GM12878 (cell line): ENCODE measurements around the gene SF3A1. TPM values are rescaled to one million over a fixed set of nuclear protein-coding genes. Genes with fewer than 3 reads are reported as not detected.
A peak's percentile ranks its signal among the peaks of the same experiment; 100 is the strongest.

Experiments used
- ATAC-seq: fragments of 200-7000 bp; cut with Tn5 transposase; 3 replicates; pipeline ENCODE4 v1.9.1; 2020; ENCODE audit warnings: mild to moderate bottlenecking, moderate library complexity
- BruUV-seq: library from RNA; stranded (reverse); fragments of 400-500 nt; replicated peaks from 2 replicates; lab custom pipeline; 2021; lab: Mats Ljungman, UMichigan
- CTCF ChIA-PET: fragments of 300-600 bp; sonication (Branson Sonifier 250); formaldehyde crosslinking; extraction: SDS; loops from one replicate; lab custom pipeline; 2021; ENCODE audit warnings: inconsistent platforms; lab: Yijun Ruan, JAX
- POLR2A ChIA-PET: fragments of 350-600 bp; formaldehyde crosslinking; extraction: SDS; loops from one replicate; lab custom pipeline; 2021; ENCODE audit warnings: inconsistent platforms; lab: Charles Lee
- RAD21 ChIA-PET: fragments of 300-600 bp; sonication (Branson Sonifier 250); formaldehyde crosslinking; loops from one replicate; lab custom pipeline; 2023; ENCODE audit warnings: antibody characterized with exemption; ENCODE audit not compliant: unreplicated experiment; lab: Charles Lee
- SMC1A ChIA-PET: fragments of 300-600 bp; sonication (Branson Sonifier 250); formaldehyde crosslinking; loops from one replicate; lab custom pipeline; 2023; ENCODE audit not compliant: unreplicated experiment, uncharacterized antibody; lab: Charles Lee
- DNase-seq: peaks from one replicate; pipeline ENCODE4 v3.0.0-alpha.2; 2011; ENCODE audit warnings: low read depth, low spot score
- FAIRE-seq: peaks from 3 replicates; lab custom pipeline; 2011; peaks lifted over from hg19 to GRCh38; lab: Jason Lieb, UNC
- H2AFZ ChIP-seq: 2 replicates; pipeline ENCODE4 v1.6.0; 2011; ENCODE audit warnings: low read depth, low read length, control low read depth; ENCODE audit not compliant: control insufficient read depth
- H3K27ac ChIP-seq: 2 replicates; pipeline ENCODE4 v1.5.1; 2011; ENCODE audit warnings: control low read depth; ENCODE audit not compliant: control insufficient read depth, insufficient read depth
- H3K27me3 ChIP-seq, 2 experiments: replicated peaks in 1 of 2; 2 replicates each; pipeline versions ENCODE4 v1.6.0 to v1.6.1; 2011; ENCODE audit warnings: low read length in 1 of 2; ENCODE audit not compliant: control insufficient read depth in 2 of 2, insufficient read depth in 2 of 2
- H3K36me3 ChIP-seq, 2 experiments: 2 replicates each; pipeline ENCODE4 v1.5.1; 2011; ENCODE audit warnings: low read length in 1 of 2; ENCODE audit not compliant: control insufficient read depth in 2 of 2, insufficient read depth in 2 of 2
- H3K4me1 ChIP-seq: 2 replicates; pipeline ENCODE4 v1.6.1; 2011; ENCODE audit warnings: mild to moderate bottlenecking, low read length, moderate library complexity, mixed read lengths; ENCODE audit not compliant: control insufficient read depth, insufficient read depth
- H3K4me2 ChIP-seq: 2 replicates; pipeline ENCODE4 v1.6.0; 2011; ENCODE audit warnings: control low read depth; ENCODE audit not compliant: control insufficient read depth, insufficient read depth
- H3K4me3 ChIP-seq: fragments of 200-600 bp; sonication (generic); 2 replicates; pipeline ENCODE4 v1.5.1; 2016
- H3K79me2 ChIP-seq: 2 replicates; pipeline ENCODE4 v1.6.0; 2011; ENCODE audit warnings: low read length; ENCODE audit not compliant: control insufficient read depth, insufficient read depth
- H3K9ac ChIP-seq: 2 replicates; pipeline ENCODE4 v1.8.0; 2011; ENCODE audit warnings: low read length, control low read depth, mixed read lengths; ENCODE audit not compliant: control insufficient read depth, insufficient read depth
- H3K9me3 ChIP-seq: replicated peaks from 3 replicates; pipeline ENCODE4 v1.5.1; 2011; ENCODE audit warnings: mild to moderate bottlenecking, low read length; ENCODE audit not compliant: control insufficient read depth, insufficient read depth
- H4K20me1 ChIP-seq: 2 replicates; pipeline ENCODE4 v1.6.0; 2011; ENCODE audit not compliant: control insufficient read depth, insufficient read depth
- NR2C2 ChIP-seq: IDR thresholded peaks from 2 replicates; pipeline ENCODE4 v1.6.1; 2011; ENCODE audit warnings: borderline replicate concordance, low read depth; ENCODE audit not compliant: control insufficient read depth, insufficient read length
- POLR2AphosphoS5 ChIP-seq: IDR thresholded peaks from 2 replicates; pipeline ENCODE4 v1.6.1; 2011; ENCODE audit warnings: mild to moderate bottlenecking, low read length, inconsistent platforms
- RFX5 ChIP-seq: IDR thresholded peaks from 2 replicates; pipeline ENCODE4 v1.6.1; 2011; ENCODE audit warnings: low read depth, low read length, improper control_type of control experiment
- SMAD5 ChIP-seq: IDR thresholded peaks from 2 replicates; pipeline ENCODE4 v1.6.1; 2016; ENCODE audit warnings: antibody characterized with exemption, low read depth
- STAT3 ChIP-seq: IDR thresholded peaks from 2 replicates; pipeline ENCODE4 v1.6.1; 2011; ENCODE audit warnings: low read depth, low read length, improper control_type of control experiment
- TBL1XR1 ChIP-seq: IDR thresholded peaks from 2 replicates; pipeline ENCODE4 v1.6.1; 2012; ENCODE audit warnings: low read depth, low read length, improper control_type of control experiment
- TCF7 ChIP-seq: IDR thresholded peaks from 2 replicates; pipeline ENCODE4 v1.6.1; 2014; ENCODE audit warnings: antibody characterized with exemption, borderline replicate concordance
- ZNF384 ChIP-seq: IDR thresholded peaks from 2 replicates; pipeline ENCODE4 v1.6.1; 2012; ENCODE audit warnings: low read depth, mild to moderate bottlenecking, low read length, improper control_type of control experiment, borderline replicate concordance
- whole genome bisulfite sequencing: methylation state at CpG from one replicate; pipeline ENCODE4 v1.1.6; 2016; ENCODE audit warnings: low lambda C conversion rate; ENCODE audit not compliant: insufficient replicate concordance, insufficient coverage; ENCODE audit errors: missing lambda C conversion rate; 5-methylcytosine and 5-hydroxymethylcytosine counted together
- in situ Hi-C: fragments of 300-500 bp; cut with MboI; formaldehyde crosslinking; loops from 9 replicates; pipeline ENCODE4 v1.14.3; 2018; ENCODE audit warnings: mixed read lengths
- intact Hi-C: fragments of 100-400 bp; cut with micrococcal nuclease; formaldehyde crosslinking; loops from one replicate; pipeline ENCODE4 v1.14.2; 2022; ENCODE audit not compliant: unreplicated experiment
- polyA plus RNA-seq, 11 experiments: library from polyadenylated mRNA; depleted of rRNA in 4 of 11; unstranded in 6 of 11; stranded (reverse) in 5 of 11; fragments of >200 nt; fragmentation: Nextera tagmentation in 4 of 11; fragmentation: Illumina TruSeq in 1 of 11; extraction: Ambion mirVana in 4 of 11; extraction: Trizol in 1 of 11; gene quantifications; 1 replicate in 1 of 11; 2 replicates in 10 of 11; pipeline versions ENCODE4 v1.2.1 to v1.2.3, GENCODE V29; 2011 to 2016; ENCODE audit warnings: inconsistent platforms in 2 of 11, missing spikeins in 2 of 11, low read depth in 1 of 11
- total RNA-seq, 4 experiments: library from RNA; depleted of rRNA in 3 of 4; stranded (reverse); fragments of >200 nt in 3 of 4; fragmentation: Illumina TruSeq in 1 of 4; extraction: Trizol in 1 of 4; gene quantifications; 2 replicates each; pipeline versions ENCODE4 v1.2.1 to v1.2.3, GENCODE V29; 2013 to 2021
- TF ChIP-seq, protein P1 (sequence below): fragments of 450-650 bp; formaldehyde crosslinking; IDR thresholded peaks from 2 replicates; pipeline ENCODE4 v1.5.0; 2022; ENCODE audit warnings: mild to moderate bottlenecking, missing genetic modification characterization

The SF3A1 gene
- total and polyA plus RNA-seq, 10 of the 15 experiments (the other 5 are each of a cell fraction or from before 2014, with no cell fraction given), result 10.4 to 239 (median 46.0) TPM

GRCh38 chr22:30288419-30289140, 68.1 kb downstream of the SF3A1 start:
- Histone ChIP-seq H3K79me2 (no peaks in the 10 kb centered on the region), H3K4me1 (peaks cover 25% of the 10 kb centered on the region), H4K20me1 (no peaks in the 10 kb centered on the region), H3K4me2 (peak overlapping the region; percentile 94), H3K36me3 (peaks cover 0 to 13% of the 10 kb centered on the region in 2 experiments; a peak in 2 of 4 replicates), H3K9me3 (no peaks in the 10 kb centered on the region), H2AFZ (peak overlapping the region; percentile 4; the same call in 1 of the 2 replicates), H3K9ac (peak overlapping the region; percentile 68), H3K27me3 (no peaks in the 10 kb centered on the region), H3K27ac (no peak overlapping the region), H3K4me3 (peak overlapping the region; percentile 74)
- BruUV-seq, result no TSS peak
- FAIRE-seq (peak; percentile 47), DNase-seq (no peak), ATAC-seq (no peak)
- intact Hi-C loops, result loop anchor here (1.0 to 10.0 kb wide), 6 partner anchors 18 to 196 kb away; partner anchors contain the start of genes CCDC157, RNF215, SF3A1 and TBC1D10A
- ChIA-PET POLR2A (interaction anchor here (0.7 to 4.2 kb wide), 13 partner anchors 22 to 136 kb away, joined by 3 to 28 read pairs (median 4); partner anchors contain the start of genes CCDC157, MTFP1, RNF215 and SF3A1), CTCF (interaction anchor here (0.7 to 10.5 kb wide), 52 partner anchors 7 to 651 kb away, joined by 3 to 436 read pairs (median 8); partner anchors contain the start of genes CCDC157, MTFP1, OSM and RNF215), SMC1A (interaction anchor here (0.6 to 7.9 kb wide), 37 partner anchors 8 to 1004 kb away, joined by 3 to 201 read pairs (median 4); partner anchors contain the start of genes CCDC157, PIK3IP1, RNF215 and SF3A1), RAD21 (interaction anchor here (0.6 to 6.2 kb wide), 48 partner anchors 11 to 967 kb away, joined by 3 to 277 read pairs (median 4); partner anchors contain the start of genes CCDC157, MTFP1, RNF215 and SEC14L2)
- in situ Hi-C loops, result loop anchor here (5.0 kb wide), 1 partner anchor 99 kb away; the partner anchor contains the start of gene RNF215
- 25% methylated on average over 27 of the region's 27 CpGs for WGBS
- no peak for TF ChIP-seq STAT3
- TF ChIP-seq, protein P1, sequence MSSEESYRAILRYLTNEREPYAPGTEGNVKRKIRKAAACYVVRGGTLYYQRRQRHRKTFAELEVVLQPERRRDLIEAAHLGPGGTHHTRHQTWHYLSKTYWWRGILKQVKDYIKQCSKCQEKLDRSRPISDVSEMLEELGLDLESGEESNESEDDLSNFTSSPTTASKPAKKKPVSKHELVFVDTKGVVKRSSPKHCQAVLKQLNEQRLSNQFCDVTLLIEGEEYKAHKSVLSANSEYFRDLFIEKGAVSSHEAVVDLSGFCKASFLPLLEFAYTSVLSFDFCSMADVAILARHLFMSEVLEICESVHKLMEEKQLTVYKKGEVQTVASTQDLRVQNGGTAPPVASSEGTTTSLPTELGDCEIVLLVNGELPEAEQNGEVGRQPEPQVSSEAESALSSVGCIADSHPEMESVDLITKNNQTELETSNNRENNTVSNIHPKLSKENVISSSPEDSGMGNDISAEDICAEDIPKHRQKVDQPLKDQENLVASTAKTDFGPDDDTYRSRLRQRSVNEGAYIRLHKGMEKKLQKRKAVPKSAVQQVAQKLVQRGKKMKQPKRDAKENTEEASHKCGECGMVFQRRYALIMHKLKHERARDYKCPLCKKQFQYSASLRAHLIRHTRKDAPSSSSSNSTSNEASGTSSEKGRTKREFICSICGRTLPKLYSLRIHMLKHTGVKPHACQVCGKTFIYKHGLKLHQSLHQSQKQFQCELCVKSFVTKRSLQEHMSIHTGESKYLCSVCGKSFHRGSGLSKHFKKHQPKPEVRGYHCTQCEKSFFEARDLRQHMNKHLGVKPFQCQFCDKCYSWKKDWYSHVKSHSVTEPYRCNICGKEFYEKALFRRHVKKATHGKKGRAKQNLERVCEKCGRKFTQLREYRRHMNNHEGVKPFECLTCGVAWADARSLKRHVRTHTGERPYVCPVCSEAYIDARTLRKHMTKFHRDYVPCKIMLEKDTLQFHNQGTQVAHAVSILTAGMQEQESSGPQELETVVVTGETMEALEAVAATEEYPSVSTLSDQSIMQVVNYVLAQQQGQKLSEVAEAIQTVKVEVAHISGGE (CRISPR knock-in tag), result no peak
- TF ChIP-seq RFX5, result no peak
- no peak for TF ChIP-seq SMAD5
- no peak for TF ChIP-seq POLR2AphosphoS5
- no peak for TF ChIP-seq ZNF384
- TF ChIP-seq TBL1XR1, result no peak
- TF ChIP-seq TCF7, result no peak
- no peak for TF ChIP-seq NR2C2
